ENCODE data around the gene MSL3B.
A peak's percentile ranks its signal among the peaks of the same experiment; 100 is the strongest.

Gene MSL3B

DNA sequence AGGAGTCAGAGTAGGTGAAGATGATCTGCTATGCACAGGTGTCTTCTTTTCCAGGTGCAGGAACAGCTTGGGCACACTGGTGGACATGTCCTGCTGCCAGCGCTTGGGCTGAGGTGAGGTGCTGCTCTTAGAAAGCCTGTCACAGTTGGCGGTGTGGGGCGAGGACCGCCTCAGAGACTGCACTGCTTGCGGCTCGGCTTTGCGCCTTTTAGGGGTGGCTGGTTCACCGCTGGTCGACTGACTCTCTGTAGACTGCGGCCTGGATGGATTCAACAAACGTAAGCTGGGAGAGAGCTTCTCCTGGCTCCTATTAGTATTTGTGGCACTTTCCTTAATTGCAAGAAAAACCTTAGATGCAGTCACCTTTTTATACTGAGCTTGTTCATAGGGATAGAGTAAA, 1.7 kb downstream of the MSL3B start:
- H3K36me3 Mint-ChIP-seq (ENCODE audit: insufficient read depth) = peaks cover 6% of the 10 kb centered on the region
- peaks cover 12% of the 10 kb centered on the region for H3K4me1 Mint-ChIP-seq
- DNase-seq (ENCODE audit: low spot score in 2 of 2) (no peak), ATAC-seq (replicated peaks; ENCODE audit: extremely low read depth, poor library complexity, severe bottlenecking) (no peak)
- peaks cover 27% of the 10 kb centered on the region for H3K27me3 Mint-ChIP-seq
- H3K9me3 Mint-ChIP-seq = no peaks in the 10 kb centered on the region
- H3K4me3 Mint-ChIP-seq = peak overlapping the region; percentile 84
- no peak overlapping the region for H3K27ac Mint-ChIP-seq (ENCODE audit: low read depth)

DNA sequence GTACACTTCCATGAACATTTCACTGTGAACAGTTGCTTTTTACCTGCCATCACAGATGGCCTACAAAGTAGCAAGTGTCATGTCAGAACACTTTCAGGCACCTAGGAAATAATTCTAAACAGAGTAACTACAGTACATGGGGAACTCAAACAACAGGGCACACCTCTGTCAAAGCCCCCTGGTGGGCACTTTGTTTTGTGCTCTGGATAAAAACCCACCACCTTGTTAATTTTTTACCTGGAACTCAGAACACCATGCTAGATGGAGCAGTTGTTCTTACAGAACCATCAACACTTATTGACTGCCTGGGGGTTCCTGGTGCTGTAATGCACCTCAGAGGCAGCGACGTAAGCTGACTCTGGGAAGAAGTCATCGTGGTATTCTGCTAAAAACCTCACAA, 2.3 kb downstream of the MSL3B start:
- no peak for ATAC-seq (replicated peaks; ENCODE audit: extremely low read depth, poor library complexity, severe bottlenecking)
- Mint-ChIP-seq H3K36me3 (ENCODE audit: insufficient read depth) (peaks cover 6% of the 10 kb centered on the region), H3K4me3 (no peak overlapping the region), H3K9me3 (no peaks in the 10 kb centered on the region), H3K4me1 (peaks cover 12% of the 10 kb centered on the region), H3K27ac (ENCODE audit: low read depth) (no peak overlapping the region), H3K27me3 (peaks cover 20% of the 10 kb centered on the region)
- DNase-seq (ENCODE audit: low spot score in 2 of 2) = no peak

DNA sequence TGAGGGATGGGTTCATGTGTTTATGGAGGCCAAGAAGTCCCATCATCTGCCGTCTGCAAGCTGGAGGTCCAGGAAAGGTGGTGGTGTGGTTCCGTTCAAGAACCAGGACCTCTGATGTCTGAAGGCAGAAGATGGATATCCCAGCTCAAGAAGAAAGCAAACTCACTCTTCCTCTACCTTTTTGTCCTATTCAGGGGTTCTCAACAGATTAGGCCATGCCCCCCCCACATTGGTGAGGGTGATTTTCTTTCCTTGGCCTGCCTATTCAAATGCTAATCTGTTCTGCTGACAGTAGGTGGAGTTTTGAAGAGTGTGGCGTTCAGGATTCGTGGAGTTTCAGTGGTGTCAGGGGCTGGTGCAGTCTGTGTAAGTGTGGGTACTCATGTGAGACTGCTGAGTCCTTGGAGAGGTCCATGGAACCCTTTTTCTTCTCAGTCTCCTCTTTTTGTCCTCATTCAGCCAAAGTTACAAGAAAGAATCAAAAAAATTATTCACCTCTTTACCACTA, 5.9 kb downstream of the MSL3B start:
- Mint-ChIP-seq H3K36me3 (ENCODE audit: insufficient read depth) (peaks cover 2% of the 10 kb centered on the region), H3K4me1 (peaks cover 7% of the 10 kb centered on the region), H3K4me3 (no peak overlapping the region), H3K9me3 (no peaks in the 10 kb centered on the region), H3K27ac (ENCODE audit: low read depth) (no peak overlapping the region), H3K27me3 (no peaks in the 10 kb centered on the region)
- DNase-seq (ENCODE audit: low spot score in 2 of 2) = no peak
- no peak for ATAC-seq (replicated peaks; ENCODE audit: extremely low read depth, poor library complexity, severe bottlenecking)

DNA sequence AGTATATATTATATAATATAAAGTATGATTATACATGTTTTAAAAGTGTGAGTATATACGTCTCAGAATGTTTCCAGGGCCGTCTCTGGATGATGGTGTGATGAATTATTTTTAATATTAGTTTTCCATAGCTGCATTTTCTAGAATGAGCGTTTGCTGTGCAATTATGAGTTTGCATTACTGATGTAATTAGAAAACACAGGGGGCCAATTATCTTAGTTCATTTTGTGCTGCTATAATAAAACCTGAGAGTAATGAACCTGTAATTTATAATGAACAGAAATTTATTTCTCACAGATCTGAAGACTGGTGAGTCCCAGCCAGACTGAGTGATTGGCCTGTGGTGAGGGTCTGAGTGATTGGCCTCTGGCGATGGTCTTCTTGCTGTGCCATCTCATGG, 9.9 kb downstream of the MSL3B start:
- H3K9me3 Mint-ChIP-seq = no peaks in the 10 kb centered on the region

DNA sequence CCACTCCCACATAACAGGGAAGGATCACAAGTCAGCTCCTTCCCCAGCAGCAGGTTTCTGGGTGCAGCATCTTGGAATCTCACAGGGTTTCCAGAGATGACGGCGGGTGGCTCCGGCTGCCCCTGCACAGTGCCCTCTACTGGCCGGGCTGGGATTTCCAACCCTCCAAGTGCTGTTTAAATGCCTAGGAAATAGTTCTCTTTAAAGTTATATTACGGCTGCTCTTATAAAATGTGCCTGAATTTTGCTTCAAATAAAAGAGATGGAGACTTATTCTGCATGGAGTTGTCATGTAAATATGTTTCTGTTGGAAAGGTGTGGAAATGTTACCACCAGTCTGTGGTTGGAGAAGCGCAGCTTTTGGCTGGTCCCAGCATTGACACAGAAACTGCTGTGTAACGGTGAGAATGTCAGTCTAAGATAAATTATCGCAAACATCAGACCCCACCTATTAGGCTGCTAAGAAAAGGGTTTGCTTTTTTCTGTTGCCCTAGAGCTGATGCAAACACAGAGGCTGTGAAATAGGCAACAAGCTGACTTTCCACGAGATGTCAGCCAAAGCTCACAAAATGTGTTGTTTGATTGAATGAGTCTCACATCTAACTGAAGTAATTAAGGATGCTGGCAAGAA, 10.6 kb downstream of the MSL3B start:
- no peak for DNase-seq (ENCODE audit: low spot score in 2 of 2)
- no peak for ATAC-seq (replicated peaks; ENCODE audit: extremely low read depth, poor library complexity, severe bottlenecking)
- no peak overlapping the region for H3K27ac Mint-ChIP-seq (ENCODE audit: low read depth)
- H3K27me3 Mint-ChIP-seq = peaks cover 13% of the 10 kb centered on the region
- H3K4me3 Mint-ChIP-seq = no peak overlapping the region
- no peaks in the 10 kb centered on the region for H3K9me3 Mint-ChIP-seq
- peaks cover 6% of the 10 kb centered on the region for H3K36me3 Mint-ChIP-seq (ENCODE audit: insufficient read depth)
- peaks cover 14% of the 10 kb centered on the region for H3K4me1 Mint-ChIP-seq

More for the DNA sequence above, 9.9 kb downstream of the MSL3B start:
- no peak for ATAC-seq (replicated peaks; ENCODE audit: extremely low read depth, poor library complexity, severe bottlenecking)
- Mint-ChIP-seq H3K27ac (ENCODE audit: low read depth) (no peak overlapping the region), H3K4me3 (no peak overlapping the region), H3K27me3 (peaks cover 10% of the 10 kb centered on the region), H3K4me1 (peaks cover 14% of the 10 kb centered on the region), H3K36me3 (ENCODE audit: insufficient read depth) (peaks cover 6% of the 10 kb centered on the region)
- no peak for DNase-seq (ENCODE audit: low spot score in 2 of 2)

DNA sequence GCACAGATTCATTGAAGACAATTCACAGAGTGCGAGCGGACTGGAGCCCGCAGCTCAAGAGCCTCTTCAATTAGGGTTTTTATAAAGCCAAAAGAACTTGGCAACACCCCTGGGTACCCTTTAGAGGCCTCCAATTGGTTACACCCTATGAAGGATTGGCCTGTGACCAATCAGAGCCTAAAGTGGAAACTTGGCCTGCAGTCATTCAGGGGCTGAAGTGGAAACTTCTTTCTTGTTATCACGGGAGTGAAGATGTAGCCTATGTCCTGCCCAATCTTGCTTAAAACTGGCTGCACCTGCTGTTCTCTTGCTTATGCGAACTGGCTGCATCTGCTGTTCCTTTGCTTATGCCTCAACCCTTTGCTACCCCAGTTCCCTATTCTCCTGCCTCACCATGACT, 12.0 kb downstream of the MSL3B start:
- DNase-seq (ENCODE audit: low spot score in 2 of 2) (no peak), ATAC-seq (replicated peaks; ENCODE audit: extremely low read depth, poor library complexity, severe bottlenecking) (no peak)
- H3K36me3 Mint-ChIP-seq (ENCODE audit: insufficient read depth) = peaks cover 6% of the 10 kb centered on the region
- peaks cover 19% of the 10 kb centered on the region for H3K27me3 Mint-ChIP-seq
- H3K4me3 Mint-ChIP-seq = peak overlapping the region; percentile 88
- no peaks in the 10 kb centered on the region for H3K9me3 Mint-ChIP-seq
- H3K4me1 Mint-ChIP-seq = peaks cover 14% of the 10 kb centered on the region
- no peak overlapping the region for H3K27ac Mint-ChIP-seq (ENCODE audit: low read depth)

DNA sequence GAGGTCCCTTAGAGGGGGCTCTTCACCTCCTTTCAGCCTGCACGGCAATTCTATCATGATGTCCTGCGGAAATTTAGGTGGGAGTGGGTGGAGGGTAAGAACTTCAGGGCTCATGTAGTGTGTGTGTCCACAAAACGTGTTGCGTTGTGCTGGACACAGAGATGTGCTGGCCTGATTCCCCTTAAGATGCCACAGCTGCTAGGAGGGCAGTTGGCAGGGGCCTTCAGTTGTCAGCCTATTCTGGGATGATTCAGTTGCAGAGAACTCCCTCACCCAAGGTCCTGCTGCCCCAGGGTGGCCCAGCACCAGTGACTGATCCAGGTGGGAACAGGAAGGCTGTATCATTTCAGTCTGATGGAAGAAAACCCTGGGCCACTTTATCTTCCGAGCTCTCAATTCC, 12.8 kb downstream of the MSL3B start:
- ATAC-seq (replicated peaks; ENCODE audit: extremely low read depth, poor library complexity, severe bottlenecking) (no peak), DNase-seq (ENCODE audit: low spot score in 2 of 2) (no peak)
- Mint-ChIP-seq H3K36me3 (ENCODE audit: insufficient read depth) (peaks cover 6% of the 10 kb centered on the region), H3K27me3 (peaks cover 19% of the 10 kb centered on the region), H3K4me1 (peaks cover 14% of the 10 kb centered on the region), H3K27ac (ENCODE audit: low read depth) (no peak overlapping the region), H3K9me3 (no peaks in the 10 kb centered on the region), H3K4me3 (peak overlapping the region; percentile 88)

DNA sequence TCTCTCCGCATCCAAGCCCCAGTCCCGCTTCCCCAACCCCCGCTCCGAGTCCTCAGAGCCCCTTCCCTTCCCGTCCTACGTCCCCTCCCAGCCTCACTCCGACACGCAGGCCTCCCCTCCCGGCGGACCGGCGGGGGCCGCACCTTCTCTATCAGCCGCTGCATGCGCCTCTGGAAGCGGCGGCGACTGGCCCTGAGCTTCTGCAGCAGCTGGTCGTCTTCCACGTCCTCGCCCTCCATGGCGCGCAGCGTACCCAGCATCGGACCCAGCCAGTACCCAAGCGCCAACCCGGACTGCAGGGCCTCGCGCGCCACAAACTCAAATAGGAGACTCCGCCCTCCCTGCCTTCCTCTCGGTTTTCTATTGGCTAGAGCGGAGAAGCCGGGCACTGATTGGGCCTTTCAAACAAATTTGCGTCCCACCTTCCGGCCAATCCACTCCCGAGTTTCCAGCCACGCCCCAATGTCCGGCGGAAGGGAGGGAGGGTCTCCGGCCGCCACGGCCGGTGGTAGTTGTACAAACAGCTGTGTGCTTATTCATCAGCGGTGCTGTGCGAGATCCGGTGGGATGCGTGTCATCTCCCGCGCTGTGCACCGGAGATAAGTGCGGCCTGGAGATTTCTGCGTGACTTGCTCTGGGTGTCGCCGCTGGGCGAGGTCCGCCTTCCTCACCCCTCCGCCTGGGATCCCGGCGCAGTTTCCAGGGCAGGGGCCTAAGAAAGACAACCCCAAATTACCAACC, 13.8 kb downstream of the MSL3B start, which contains the start of gene HJURP:
Gene HJURP (minus strand): TSS at position 295 of the 741 bp plus-strand sequence. CDS start 35 bp downstream, at position 260.
- H3K27ac Mint-ChIP-seq (ENCODE audit: low read depth) = peak within 1 kb of the TSS; percentile 33
- DNase-seq (ENCODE audit: low spot score in 2 of 2) (peak; percentile 82 to 83), ATAC-seq (replicated peaks; ENCODE audit: extremely low read depth, poor library complexity, severe bottlenecking) (peak; percentile 92)
- H3K36me3 Mint-ChIP-seq (ENCODE audit: insufficient read depth) = peaks cover 6% of the 10 kb centered on the region
- H3K4me3 Mint-ChIP-seq = peak within 1 kb of the TSS; percentile 88
- peaks cover 19% of the 10 kb centered on the region for H3K27me3 Mint-ChIP-seq
- H3K4me1 Mint-ChIP-seq = peaks cover 14% of the 10 kb centered on the region
- H3K9me3 Mint-ChIP-seq = no peaks in the 10 kb centered on the region

DNA sequence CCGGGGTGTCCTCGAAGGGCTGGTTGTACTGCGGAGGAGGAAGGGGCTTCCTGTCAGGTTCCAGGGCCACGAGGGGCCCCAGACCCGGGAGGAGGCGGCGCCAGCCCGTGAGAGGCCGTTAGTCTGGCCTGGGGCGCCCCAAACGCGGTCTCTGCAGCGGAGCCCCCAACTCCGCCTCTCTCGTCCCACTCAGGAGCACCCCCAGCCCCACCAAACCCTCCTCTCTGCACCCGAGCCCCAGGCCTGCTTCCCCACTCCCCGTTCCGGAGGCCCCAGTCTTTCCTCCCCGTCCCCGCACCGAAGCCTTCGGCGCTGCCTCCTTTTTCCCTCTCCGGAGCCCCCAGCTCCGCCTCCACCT, 14.3 kb downstream of the MSL3B start:
- Mint-ChIP-seq H3K27me3 (peaks cover 19% of the 10 kb centered on the region), H3K9me3 (no peaks in the 10 kb centered on the region), H3K27ac (ENCODE audit: low read depth) (peak overlapping the region; percentile 33), H3K4me1 (peaks cover 14% of the 10 kb centered on the region), H3K36me3 (ENCODE audit: insufficient read depth) (peaks cover 6% of the 10 kb centered on the region), H3K4me3 (peak overlapping the region; percentile 88)
- no peak for ATAC-seq (replicated peaks; ENCODE audit: extremely low read depth, poor library complexity, severe bottlenecking)
- no peak for DNase-seq (ENCODE audit: low spot score in 2 of 2)

DNA sequence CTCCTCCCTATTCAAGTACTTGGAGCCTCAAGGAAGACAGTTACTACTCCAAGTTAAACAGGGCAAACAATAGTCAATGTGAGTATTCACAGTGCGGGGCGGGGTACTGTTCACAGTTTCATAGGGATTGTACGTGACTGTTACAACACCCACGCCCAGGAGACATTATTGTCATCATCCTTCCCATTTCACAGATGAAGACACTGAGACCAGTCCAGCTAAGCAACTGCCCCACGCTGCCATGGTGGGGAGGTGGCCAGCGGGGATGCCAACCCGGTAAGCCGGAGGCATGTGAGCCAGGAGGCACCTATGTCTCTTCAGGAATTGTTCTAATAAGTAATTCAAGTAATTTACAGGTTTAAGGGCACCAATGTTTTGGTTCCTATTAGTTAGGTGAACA, 14.8 kb downstream of the MSL3B start:
- ATAC-seq (replicated peaks; ENCODE audit: extremely low read depth, poor library complexity, severe bottlenecking) (no peak), DNase-seq (ENCODE audit: low spot score in 2 of 2) (no peak)
- peaks cover 6% of the 10 kb centered on the region for H3K36me3 Mint-ChIP-seq (ENCODE audit: insufficient read depth)
- no peak overlapping the region for H3K27ac Mint-ChIP-seq (ENCODE audit: low read depth)
- peaks cover 14% of the 10 kb centered on the region for H3K4me1 Mint-ChIP-seq
- no peaks in the 10 kb centered on the region for H3K9me3 Mint-ChIP-seq
- peaks cover 19% of the 10 kb centered on the region for H3K27me3 Mint-ChIP-seq
- peak overlapping the region; percentile 88 for H3K4me3 Mint-ChIP-seq

DNA sequence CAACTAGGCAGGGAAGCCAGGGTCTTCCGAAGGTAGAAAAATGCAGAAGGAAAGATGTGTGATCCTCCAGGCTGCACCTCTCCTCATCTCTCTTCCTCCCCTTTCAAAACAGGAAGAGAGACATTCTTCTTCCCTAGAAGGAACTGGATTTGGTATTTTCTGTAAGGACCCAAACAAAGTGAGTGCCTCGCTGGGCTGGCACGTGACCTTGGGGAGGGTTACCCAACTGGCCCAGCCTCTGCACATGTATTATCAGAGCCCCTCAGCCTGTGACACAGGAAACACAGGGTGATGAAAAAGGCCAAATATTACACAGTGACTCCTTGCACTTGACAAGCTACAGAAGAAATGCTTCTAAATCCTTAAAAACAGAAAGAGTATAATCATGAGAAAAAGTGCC, 16.1 kb downstream of the MSL3B start:
- no peak overlapping the region for H3K4me3 Mint-ChIP-seq
- ATAC-seq (replicated peaks; ENCODE audit: extremely low read depth, poor library complexity, severe bottlenecking) = no peak
- H3K27ac Mint-ChIP-seq (ENCODE audit: low read depth) = no peak overlapping the region
- H3K27me3 Mint-ChIP-seq = peaks cover 19% of the 10 kb centered on the region
- H3K9me3 Mint-ChIP-seq = no peaks in the 10 kb centered on the region
- H3K4me1 Mint-ChIP-seq = peaks cover 10% of the 10 kb centered on the region
- H3K36me3 Mint-ChIP-seq (ENCODE audit: insufficient read depth) = peaks cover 6% of the 10 kb centered on the region
- DNase-seq (ENCODE audit: low spot score in 2 of 2) = no peak

DNA sequence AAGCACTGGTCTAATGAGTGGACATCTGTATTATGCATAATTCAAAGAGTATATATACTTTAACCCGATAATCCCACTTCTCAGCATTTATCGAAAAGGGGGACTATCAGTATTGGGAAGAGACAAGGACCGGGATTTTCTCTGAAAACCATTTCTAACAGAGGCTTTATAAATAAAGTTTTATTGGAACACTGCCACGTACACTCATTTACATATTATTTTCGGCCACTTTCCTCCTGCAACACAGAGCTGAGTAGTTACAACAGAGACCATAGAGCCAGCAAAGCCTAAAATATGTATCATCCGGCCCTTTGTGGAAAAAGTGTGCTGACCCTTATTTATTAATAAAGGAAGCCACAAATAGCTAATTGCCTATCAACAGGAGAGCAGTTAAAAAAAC, 17.0 kb downstream of the MSL3B start:
- ATAC-seq (replicated peaks; ENCODE audit: extremely low read depth, poor library complexity, severe bottlenecking) (no peak), DNase-seq (ENCODE audit: low spot score in 2 of 2) (no peak)
- no peak overlapping the region for H3K27ac Mint-ChIP-seq (ENCODE audit: low read depth)
- H3K4me3 Mint-ChIP-seq = no peak overlapping the region
- peaks cover 10% of the 10 kb centered on the region for H3K4me1 Mint-ChIP-seq
- peaks cover 6% of the 10 kb centered on the region for H3K36me3 Mint-ChIP-seq (ENCODE audit: insufficient read depth)
- peaks cover 19% of the 10 kb centered on the region for H3K27me3 Mint-ChIP-seq
- no peaks in the 10 kb centered on the region for H3K9me3 Mint-ChIP-seq

DNA sequence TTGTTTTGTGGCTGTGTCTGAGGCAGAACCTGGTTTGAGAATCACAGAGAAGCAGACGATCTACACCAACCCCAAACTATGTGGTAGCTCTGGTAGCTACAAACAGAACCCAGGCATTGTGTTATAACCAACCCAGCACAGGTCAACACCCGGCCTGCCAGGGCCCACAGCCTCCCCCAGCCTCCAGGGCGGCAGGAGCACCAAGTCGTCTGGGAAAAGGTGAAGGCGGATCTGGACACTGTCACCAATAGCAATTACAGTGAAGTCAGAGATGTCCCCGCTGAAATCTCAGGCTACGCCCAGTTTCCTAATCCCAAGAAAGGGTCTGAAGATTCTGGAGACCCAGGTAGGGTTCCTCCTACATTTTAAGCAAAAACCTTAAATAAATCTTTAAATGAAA, 17.4 kb downstream of the MSL3B start:
- peaks cover 5% of the 10 kb centered on the region for H3K36me3 Mint-ChIP-seq (ENCODE audit: insufficient read depth)
- no peak overlapping the region for H3K27ac Mint-ChIP-seq (ENCODE audit: low read depth)
- no peak overlapping the region for H3K4me3 Mint-ChIP-seq

More for the DNA sequence above, 17.4 kb downstream of the MSL3B start:
- no peak for DNase-seq (ENCODE audit: low spot score in 2 of 2)
- ATAC-seq (replicated peaks; ENCODE audit: extremely low read depth, poor library complexity, severe bottlenecking) = no peak
- no peaks in the 10 kb centered on the region for H3K9me3 Mint-ChIP-seq
- peaks cover 19% of the 10 kb centered on the region for H3K27me3 Mint-ChIP-seq
- H3K4me1 Mint-ChIP-seq = peaks cover 10% of the 10 kb centered on the region
